Ammon's horn (tissue), 1 donor: Measurements from ENCODE around the gene OBSCN.

ENCODE experiments used
- DNase-seq: peaks from one replicate; pipeline ENCODE4 v3.0.0-alpha.2; 2016; ENCODE audit warnings: low spot score

Gene OBSCN

DNA sequence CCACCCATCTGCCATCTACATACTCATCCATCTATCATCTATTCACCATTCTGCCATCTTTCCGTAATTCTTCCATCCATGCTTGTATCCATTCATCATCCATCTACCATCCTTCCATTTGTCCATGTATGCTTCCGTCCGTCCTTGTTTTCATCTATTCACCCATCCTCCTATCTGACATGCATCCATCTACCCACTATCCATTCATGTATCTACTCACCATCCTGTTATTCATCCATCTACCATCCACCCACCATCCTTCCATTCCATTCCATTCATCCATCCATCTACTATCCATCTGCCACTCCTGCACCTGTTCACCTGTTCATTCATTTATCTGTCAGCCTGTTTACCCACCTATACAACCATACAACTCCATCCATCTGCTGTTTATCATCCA is 112.5 kb downstream of the OBSCN start:
- DNase-seq, result no peak

DNA sequence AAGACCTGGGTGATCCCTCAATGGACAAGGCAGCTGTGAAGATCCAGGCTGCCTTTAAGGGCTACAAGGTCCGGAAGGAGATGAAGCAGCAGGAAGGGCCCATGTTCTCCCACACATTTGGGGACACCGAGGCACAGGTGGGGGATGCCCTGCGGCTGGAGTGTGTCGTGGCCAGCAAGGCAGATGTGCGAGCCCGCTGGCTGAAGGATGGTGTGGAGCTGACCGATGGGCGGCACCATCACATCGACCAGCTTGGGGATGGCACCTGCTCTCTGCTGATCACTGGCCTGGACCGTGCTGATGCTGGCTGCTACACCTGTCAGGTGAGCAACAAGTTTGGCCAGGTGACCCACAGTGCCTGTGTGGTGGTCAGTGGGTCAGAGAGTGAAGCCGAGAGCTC is 113.6 kb downstream of the OBSCN start:
- no peak for DNase-seq

- no peak for DNase-seq
Observed at GRCh38 chr1:228321895-228322294, 114.1 kb downstream of the OBSCN start.

DNA sequence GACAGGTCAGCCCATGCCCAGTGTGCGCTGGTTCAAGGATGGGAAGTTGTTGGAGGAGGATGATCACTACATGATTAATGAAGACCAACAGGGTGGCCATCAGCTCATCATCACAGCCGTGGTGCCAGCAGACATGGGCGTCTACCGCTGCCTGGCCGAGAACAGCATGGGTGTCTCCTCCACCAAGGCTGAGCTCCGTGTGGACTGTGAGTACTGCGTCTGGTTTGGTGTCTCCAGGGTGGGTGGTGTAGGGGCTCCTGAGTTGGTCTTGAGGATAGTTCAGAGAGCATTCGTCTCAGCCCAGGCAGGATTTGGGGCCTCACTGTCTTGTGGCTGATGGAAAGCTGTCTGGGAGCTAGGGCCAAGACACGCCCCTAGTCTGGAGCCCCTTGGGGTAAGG is 115.6 kb downstream of the OBSCN start:
- DNase-seq, result no peak

DNA sequence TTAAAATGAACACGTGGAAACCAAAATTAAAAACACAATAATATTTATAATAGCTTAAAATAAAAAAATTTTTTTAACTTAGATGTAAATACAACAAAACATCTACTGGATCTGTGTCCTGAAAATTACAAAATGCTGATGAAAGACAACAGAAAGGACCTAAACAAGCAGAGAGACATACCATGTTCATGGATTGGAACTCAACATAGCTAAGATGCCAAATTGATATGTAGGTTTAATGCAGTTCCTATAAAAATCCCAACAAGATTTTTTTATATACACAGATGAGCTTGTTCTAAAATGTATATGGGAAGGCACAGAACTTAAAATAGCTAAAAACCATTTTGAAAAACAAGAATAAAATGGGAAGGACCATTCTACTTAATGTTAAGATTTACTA is 117.4 kb downstream of the OBSCN start:
- no peak for DNase-seq

DNA sequence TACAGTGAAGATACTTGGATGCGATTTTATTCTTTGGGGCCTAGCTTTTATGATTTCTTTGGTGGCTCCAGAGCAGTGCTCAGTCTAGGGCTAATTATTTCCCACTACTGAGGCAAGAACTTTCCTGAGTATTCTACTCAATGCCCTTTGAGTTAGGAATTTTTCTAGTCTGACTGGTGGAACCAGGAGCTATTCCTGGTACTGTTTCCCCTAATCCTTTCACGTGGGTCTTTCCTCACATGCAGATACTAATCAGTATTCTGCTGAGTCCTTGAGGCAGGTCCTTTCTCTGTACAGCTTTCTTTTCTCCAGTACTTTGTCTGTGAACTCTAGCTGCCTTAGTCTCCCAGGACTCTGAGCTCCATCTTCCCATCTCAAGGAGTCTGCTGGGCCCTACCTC is 122.0 kb downstream of the OBSCN start:
- no peak for DNase-seq

- DNase-seq, result no peak
Observed at GRCh38 chr1:228332797-228333738, 125.2 kb downstream of the OBSCN start.

- DNase-seq, result no peak
Observed at GRCh38 chr1:228333739-228334115, 125.9 kb downstream of the OBSCN start.

DNA sequence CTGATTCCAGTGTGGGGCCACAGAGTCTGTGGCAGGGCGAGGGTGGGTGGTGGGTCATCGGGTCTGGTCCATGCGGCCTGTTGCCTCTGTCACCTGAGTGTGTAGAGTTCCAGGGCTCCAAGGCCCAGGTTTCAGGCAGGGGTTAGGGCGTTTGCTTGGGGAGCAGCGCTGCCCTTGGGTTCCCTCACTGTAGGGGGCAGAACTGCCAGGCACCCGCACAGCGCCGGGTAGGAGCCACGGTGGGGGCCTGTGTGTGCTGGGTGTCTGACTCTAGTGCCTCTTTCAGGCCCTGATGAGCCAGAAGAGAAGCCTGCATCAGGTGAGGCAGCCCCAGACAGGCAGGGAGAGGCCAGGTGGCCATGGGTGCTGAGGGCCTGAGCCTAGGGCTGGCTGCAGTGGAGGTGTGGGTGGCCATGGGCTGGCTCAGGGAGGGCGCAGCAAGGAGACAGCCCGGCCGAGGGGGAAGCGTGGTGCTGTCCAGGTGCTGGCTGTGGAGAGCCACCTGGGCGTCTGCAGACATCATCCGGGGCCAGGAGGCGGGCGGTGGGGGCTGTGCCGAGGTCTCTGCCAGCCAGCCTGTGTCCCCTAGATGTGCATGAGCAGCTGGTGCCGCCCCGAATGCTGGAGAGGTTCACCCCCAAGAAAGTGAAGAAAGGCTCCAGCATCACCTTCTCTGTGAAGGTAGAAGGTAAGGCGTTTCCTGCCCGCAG is 126.5 kb downstream of the OBSCN start:
- DNase-seq, result no peak

GRCh38 chr1:228334954-228335353 is 127.1 kb downstream of the OBSCN start:
- no peak for DNase-seq

GRCh38 chr1:228335406-228336307 is 127.8 kb downstream of the OBSCN start:
- no peak for DNase-seq

GRCh38 chr1:228336308-228337030 is 128.6 kb downstream of the OBSCN start:
- DNase-seq, result no peak

DNA sequence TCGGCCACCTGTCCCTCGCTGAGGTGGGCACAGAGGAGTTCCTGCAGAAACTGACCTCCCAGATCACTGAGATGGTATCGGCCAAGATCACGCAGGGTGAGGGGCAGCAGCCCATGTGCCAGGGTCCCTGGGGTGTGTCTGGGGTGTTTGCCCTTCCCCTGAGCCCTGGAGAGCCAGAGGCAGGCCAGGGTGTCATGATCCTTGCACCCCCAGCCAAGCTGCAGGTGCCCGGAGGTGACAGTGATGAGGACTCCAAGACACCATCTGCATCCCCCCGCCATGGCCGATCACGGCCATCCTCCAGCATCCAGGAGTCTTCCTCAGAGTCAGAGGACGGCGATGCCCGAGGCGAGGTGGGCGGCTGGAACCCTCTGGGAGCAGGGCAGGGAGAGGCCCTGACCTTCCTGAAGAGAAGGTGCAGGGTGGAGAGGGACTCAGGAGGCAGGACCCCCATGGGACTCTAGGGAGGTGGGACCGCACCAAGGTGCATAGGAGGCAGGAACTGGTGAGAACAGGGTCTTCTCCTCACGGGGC is 129.3 kb downstream of the OBSCN start:
- no peak for DNase-seq

DNA sequence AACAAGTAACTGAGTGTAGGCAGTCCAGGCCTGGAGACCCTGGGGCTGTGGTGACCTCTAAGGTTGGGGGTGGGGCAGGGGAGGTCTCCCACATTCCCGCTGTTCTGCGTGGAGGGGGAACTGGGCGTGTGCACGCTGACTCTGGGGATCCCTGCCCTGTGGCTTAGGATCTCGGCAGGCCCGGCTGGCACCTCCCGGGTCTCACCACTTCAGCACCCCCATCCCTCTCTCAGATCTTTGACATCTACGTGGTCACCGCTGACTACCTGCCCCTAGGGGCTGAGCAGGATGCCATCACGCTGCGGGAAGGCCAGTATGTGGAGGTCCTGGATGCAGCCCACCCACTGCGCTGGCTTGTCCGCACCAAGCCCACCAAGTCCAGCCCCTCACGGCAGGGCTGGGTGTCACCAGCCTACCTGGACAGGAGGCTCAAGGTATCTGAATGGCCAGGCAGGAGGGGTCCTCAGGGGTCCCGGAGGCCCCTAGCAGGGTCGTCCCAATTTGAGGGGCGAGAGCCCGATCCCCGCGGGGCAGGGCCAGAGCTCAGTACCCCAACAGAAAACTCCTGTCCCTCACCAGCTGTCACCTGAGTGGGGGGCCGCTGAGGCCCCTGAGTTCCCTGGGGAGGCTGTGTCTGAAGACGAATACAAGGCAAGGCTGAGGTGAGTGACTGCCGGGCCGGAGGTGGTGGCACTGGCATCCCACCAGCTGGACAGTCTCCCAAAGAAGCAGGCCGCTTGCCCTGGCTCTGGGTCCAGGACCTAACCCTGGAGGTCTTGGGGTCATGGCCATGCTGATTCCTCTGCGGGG is 130.1 kb downstream of the OBSCN start:
- DNase-seq, result no peak

DNA sequence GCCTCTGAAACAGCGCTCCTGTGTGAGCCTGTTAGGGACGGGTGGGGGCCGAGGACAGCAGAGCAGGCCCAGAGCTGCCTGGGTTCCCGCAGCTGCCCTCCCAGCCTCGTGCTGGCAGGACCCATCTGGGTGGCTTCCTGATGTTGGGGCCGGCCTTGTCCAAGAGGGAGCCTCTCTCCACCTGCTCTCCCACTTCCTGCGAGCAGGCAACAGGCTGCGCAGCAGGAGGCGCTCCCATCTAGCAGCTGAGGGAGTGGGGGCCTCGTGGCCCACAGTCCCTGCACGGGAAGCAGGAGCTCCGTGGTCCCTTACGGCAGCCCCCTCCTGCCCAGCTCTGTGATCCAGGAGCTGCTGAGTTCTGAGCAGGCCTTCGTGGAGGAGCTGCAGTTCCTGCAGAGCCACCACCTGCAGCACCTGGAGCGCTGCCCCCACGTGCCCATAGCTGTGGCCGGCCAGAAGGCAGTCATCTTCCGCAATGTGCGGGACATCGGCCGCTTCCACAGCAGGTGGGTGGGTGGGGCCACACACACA is 130.7 kb downstream of the OBSCN start:
- DNase-seq, result no peak

DNA sequence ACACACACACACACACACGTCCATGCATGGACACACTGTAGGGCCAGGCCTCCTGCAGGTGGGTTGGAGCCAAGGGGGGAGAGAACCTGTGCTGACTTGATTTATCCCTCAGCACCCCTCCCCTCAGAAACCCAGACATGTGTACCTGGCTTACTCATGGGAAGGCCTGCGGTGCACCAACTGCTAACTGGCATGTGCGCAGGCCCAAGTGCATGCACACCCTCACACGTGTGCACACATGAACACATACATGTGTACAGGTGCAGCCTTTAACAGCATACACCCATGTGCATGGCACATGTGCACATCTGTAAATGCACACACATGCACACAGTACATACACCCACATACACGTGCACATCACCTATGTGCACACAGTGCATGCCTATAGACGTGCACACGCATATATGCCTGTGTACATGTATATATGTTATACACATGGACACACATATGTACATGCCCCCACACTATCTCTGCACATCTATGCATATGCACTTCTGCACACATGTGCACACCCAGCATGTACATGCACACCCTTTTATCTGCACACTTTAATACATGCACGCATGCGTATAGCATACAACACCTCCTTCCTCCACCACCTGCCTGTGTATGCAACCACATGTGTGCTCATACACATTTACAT is 131.3 kb downstream of the OBSCN start:
- no peak for DNase-seq

- DNase-seq, result no peak
Observed at GRCh38 chr1:228339766-228340685, 132.2 kb downstream of the OBSCN start.

- DNase-seq, result no peak
Observed at GRCh38 chr1:228340686-228341449, 133.0 kb downstream of the OBSCN start.
